ENCODE data around the gene FBL. TPM values are rescaled to one million over a fixed set of nuclear protein-coding genes. Genes with fewer than 3 reads are reported as not detected.

FBL gene
- total and polyA plus RNA-seq, 10 of the 15 experiments (the other 5 are each of a cell fraction or from before 2014, with no cell fraction given), result 156 to 1,083 (median 478) TPM

DNA sequence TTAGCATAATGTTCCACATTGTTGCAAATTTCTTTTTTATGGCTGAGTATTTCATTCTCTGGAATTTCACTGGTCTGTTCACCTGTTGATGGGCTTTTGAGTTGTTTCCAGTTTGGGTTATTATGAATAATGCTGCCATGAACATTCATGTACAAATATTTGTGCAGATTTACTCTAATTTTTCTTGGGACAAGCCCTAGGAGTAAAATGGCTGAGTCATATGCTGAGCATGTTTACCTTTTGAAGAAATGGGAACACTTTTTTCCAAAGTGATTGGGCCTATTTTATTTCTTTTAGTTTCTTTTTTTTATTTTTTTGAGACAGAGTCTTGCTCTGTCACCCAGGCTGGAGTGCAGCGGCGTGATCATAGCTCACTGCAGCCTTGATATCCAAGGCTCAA is 4.7 kb upstream of the FBL start:
- SMC1A ChIA-PET (ENCODE audit: uncharacterized antibody, unreplicated experiment), result no interaction called here
- no peaks in the 10 kb centered on the region for H3K27me3 ChIP-seq (replicated peaks in 1 of 2; ENCODE audit: control insufficient read depth in 2 of 2, insufficient read depth in 2 of 2, low read length in 1 of 2)
- no peak overlapping the region for H3K4me3 ChIP-seq
- no TSS peak for BruUV-seq (replicated peaks)
- FAIRE-seq (no peak), ATAC-seq (no peak), DNase-seq (ENCODE audit: low read depth, low spot score) (no peak)
- intact Hi-C loops (cut with micrococcal nuclease; ENCODE audit: unreplicated experiment) (no loop called here), in situ Hi-C loops (cut with MboI) (no loop called here)
- H3K4me1 ChIP-seq (ENCODE audit: control insufficient read depth, insufficient read depth, low read length), result peaks cover 5% of the 10 kb centered on the region
- no peaks in the 10 kb centered on the region for H4K20me1 ChIP-seq (ENCODE audit: control insufficient read depth, insufficient read depth)
- H2AFZ ChIP-seq (ENCODE audit: control insufficient read depth, low read depth, low read length), result no peak overlapping the region
- 50% methylated on average over 2 of the region's 2 CpGs for WGBS (ENCODE audit: insufficient coverage, insufficient replicate concordance, low lambda C conversion rate, missing lambda C conversion rate)
- no peaks in the 10 kb centered on the region for H3K36me3 ChIP-seq (ENCODE audit: control insufficient read depth in 2 of 2, insufficient read depth in 2 of 2, low read length in 1 of 2)
- TF ChIP-seq, protein P1, sequence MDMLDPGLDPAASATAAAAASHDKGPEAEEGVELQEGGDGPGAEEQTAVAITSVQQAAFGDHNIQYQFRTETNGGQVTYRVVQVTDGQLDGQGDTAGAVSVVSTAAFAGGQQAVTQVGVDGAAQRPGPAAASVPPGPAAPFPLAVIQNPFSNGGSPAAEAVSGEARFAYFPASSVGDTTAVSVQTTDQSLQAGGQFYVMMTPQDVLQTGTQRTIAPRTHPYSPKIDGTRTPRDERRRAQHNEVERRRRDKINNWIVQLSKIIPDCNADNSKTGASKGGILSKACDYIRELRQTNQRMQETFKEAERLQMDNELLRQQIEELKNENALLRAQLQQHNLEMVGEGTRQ (IDR thresholded peaks at IDR 0.05; ENCODE audit: borderline replicate concordance, low read depth, low read length), result no peak
- TF ChIP-seq YY1 (IDR thresholded peaks at IDR 0.05; ENCODE audit: low read depth, low read length) (no peak), NBN (IDR thresholded peaks at IDR 0.05) (no peak), CEBPB (IDR thresholded peaks at IDR 0.05; ENCODE audit: borderline replicate concordance in 1 of 2, low read depth in 2 of 2, low read length in 2 of 2) (no peak), CHD2 (IDR thresholded peaks at IDR 0.05; ENCODE audit: borderline replicate concordance, low read depth, low read length) (no peak), BMI1 (IDR thresholded peaks at IDR 0.05; ENCODE audit: borderline replicate concordance) (no peak), FOS (IDR thresholded peaks at IDR 0.05; ENCODE audit: borderline replicate concordance, extremely low read depth, insufficient read length) (no peak), IKZF1 (conservative IDR thresholded peaks at IDR 0.05) (no peak)
- TF ChIP-seq, protein P2, sequence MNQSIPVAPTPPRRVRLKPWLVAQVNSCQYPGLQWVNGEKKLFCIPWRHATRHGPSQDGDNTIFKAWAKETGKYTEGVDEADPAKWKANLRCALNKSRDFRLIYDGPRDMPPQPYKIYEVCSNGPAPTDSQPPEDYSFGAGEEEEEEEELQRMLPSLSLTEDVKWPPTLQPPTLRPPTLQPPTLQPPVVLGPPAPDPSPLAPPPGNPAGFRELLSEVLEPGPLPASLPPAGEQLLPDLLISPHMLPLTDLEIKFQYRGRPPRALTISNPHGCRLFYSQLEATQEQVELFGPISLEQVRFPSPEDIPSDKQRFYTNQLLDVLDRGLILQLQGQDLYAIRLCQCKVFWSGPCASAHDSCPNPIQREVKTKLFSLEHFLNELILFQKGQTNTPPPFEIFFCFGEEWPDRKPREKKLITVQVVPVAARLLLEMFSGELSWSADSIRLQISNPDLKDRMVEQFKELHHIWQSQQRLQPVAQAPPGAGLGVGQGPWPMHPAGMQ (IDR thresholded peaks at IDR 0.05; ENCODE audit: borderline replicate concordance), result no peak
- RAD21 ChIA-PET (ENCODE audit: unreplicated experiment), result no interaction called here
- H3K9me3 ChIP-seq (replicated peaks; ENCODE audit: control insufficient read depth, insufficient read depth, low read length), result no peaks in the 10 kb centered on the region
- no peak overlapping the region for H3K9ac ChIP-seq (ENCODE audit: control insufficient read depth, insufficient read depth, low read length)
- POLR2A ChIA-PET, result no interaction called here
- H3K79me2 ChIP-seq (ENCODE audit: control insufficient read depth, insufficient read depth, low read length), result peaks cover 9% of the 10 kb centered on the region
- H3K4me2 ChIP-seq (ENCODE audit: control insufficient read depth, insufficient read depth), result no peak overlapping the region
- H3K27ac ChIP-seq (ENCODE audit: control insufficient read depth, insufficient read depth), result no peak overlapping the region
- CTCF ChIA-PET, result no interaction called here

Data from GM12878 (cell line).